Pancreas (tissue), 10 donors: Measurements from ENCODE around the gene WBP1L. TPM values are rescaled to one million over a fixed set of nuclear protein-coding genes. Genes with fewer than 3 reads are reported as not detected.

Source experiments
- ATAC-seq, 4 donors: fragments of 200-7000 bp; cut with Tn5 transposase; one replicate each; pipeline versions ENCODE4 v1.8.0 to v1.9.1; 2020; ENCODE audit warnings: mild to moderate bottlenecking in 4 of 4, moderate library complexity in 4 of 4
- DNase-seq, 6 donors: peaks; one replicate each; pipeline ENCODE4 v3.0.0-alpha.2; 2020
- FAIRE-seq: peaks from 2 replicates; lab custom pipeline; 2012; peaks lifted over from hg19 to GRCh38; lab: Jason Lieb, UNC
- H3K27ac ChIP-seq, 4 donors: fragments of 200-600 bp; sonication (generic); 1 replicate in 3 of 4; 2 replicates in 1 of 4; pipeline versions ENCODE4 v1.5.0 to v1.8.0; 2020
- H3K27me3 ChIP-seq, 4 donors: fragments of 200-600 bp; one replicate each; pipeline ENCODE4 v1.8.0; 2021
- H3K36me3 ChIP-seq, 3 donors: fragments of 200-600 bp; sonication (generic) in 1 of 3; one replicate each; pipeline versions ENCODE4 v1.5.0 to v1.8.0; 2020 to 2021
- H3K4me1 ChIP-seq, 3 donors: fragments of 200-600 bp; one replicate each; pipeline ENCODE4 v1.8.0; 2021
- H3K4me3 ChIP-seq, 4 donors: fragments of 200-600 bp; sonication (generic) in 2 of 4; one replicate each; pipeline versions ENCODE4 v1.5.0 to v1.8.0; 2020 to 2021
- H3K9me3 ChIP-seq, 4 donors: fragments of 200-600 bp; one replicate each; pipeline ENCODE4 v1.8.0; 2021
- WGBS, 2 donors: extraction: QIAGEN DNeasy Blood & Tissue Kit; methylation state at CpG; one replicate each; pipeline ENCODE4 v1.1.7; 2013; 5-methylcytosine and 5-hydroxymethylcytosine counted together
- intact Hi-C, 3 donors: fragments of 100-400 bp; cut with DNase I; formaldehyde crosslinking; loops; one replicate each; pipeline versions ENCODE4 v1.11.1 to v1.14.2; 2022
- polyA plus RNA-seq, 2 donors: library from polyadenylated mRNA; stranded (reverse); fragments of 200-250 nt; gene quantifications; one replicate each; pipeline ENCODE4 v1.2.3, GENCODE V29; 2013
- total RNA-seq, 6 donors: library from RNA; stranded (reverse); fragmentation: NEBNext Ultra II Directional in 4 of 6; extraction: Animal tissue kit (Norgen Biotek cat#: 25700) in 4 of 6; gene quantifications; one replicate each; pipeline versions ENCODE4 v1.2.1 to v1.2.4, GENCODE V29; 2021 to 2023
- TF ChIP-seq, protein P1 (sequence below), 4 donors: fragments of 200-600 bp; sonication (generic) in 3 of 4; IDR thresholded peaks; one replicate each; pipeline versions ENCODE4 v1.5.0 to v1.8.0; 2021; ENCODE audit warnings: antibody characterized with exemption in 4 of 4
- donor health status: healthy with polysubstance abuse.
- donor health status: DM: no; HTN: no; CAD: no; lungs with moderate emphysema.
- donor health status: DM: no; HTN: no; CAD: no.
- donor health status: control.
- donor health status: control.
- donor health status: Bipolar disorder and iron deficiency.
- donor health status: DM: yes; HTN: yes; CAD: no.
- donor health status: DM: no; HTN: no; CAD: no.
- donor health status: DM: no; HTN: no; CAD: no.
- donor health status: DM: yes; HTN: yes; CAD: no.

WBP1L gene
- total and polyA plus RNA-seq, 8 donors = 9.0 to 27.3 (median 10.8) TPM

DNA sequence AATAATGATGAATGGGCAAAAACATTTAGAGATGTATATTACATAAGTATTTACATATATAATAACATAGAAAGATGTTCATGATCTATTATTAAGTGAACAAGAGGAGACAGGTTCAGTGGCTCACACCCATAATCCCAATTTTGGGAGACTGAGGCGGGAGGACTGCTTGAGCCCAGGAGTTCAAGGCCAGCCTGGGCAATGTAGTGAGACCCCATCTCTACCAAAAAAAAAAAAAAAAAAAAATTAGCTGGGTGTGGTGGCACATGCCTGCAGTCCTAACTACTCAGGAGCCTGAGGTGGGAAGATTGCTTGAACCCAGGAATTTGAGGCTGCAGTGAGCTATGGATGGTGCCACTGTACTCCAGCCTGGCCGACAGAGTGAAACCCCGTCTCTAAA, 42.0 kb upstream of the WBP1L start:
- FAIRE-seq = no peak
- Histone ChIP-seq H3K27me3 (no peaks in the 10 kb centered on the region), H3K4me3 (no peak overlapping the region), H3K4me1 (no peaks in the 10 kb centered on the region), H3K36me3 (peaks cover 0 to 7% (median 0%) of the 10 kb centered on the region in 3 donors), H3K9me3 (no peaks in the 10 kb centered on the region), H3K27ac (no peak overlapping the region)
- WGBS, 2 donors = 97 to 98% methylated on average over 3 of the region's 3 CpGs
- DNase-seq = no peak
- no peak for ATAC-seq
- intact Hi-C loops = no loop called here
- TF ChIP-seq, protein P1, sequence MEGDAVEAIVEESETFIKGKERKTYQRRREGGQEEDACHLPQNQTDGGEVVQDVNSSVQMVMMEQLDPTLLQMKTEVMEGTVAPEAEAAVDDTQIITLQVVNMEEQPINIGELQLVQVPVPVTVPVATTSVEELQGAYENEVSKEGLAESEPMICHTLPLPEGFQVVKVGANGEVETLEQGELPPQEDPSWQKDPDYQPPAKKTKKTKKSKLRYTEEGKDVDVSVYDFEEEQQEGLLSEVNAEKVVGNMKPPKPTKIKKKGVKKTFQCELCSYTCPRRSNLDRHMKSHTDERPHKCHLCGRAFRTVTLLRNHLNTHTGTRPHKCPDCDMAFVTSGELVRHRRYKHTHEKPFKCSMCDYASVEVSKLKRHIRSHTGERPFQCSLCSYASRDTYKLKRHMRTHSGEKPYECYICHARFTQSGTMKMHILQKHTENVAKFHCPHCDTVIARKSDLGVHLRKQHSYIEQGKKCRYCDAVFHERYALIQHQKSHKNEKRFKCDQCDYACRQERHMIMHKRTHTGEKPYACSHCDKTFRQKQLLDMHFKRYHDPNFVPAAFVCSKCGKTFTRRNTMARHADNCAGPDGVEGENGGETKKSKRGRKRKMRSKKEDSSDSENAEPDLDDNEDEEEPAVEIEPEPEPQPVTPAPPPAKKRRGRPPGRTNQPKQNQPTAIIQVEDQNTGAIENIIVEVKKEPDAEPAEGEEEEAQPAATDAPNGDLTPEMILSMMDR (IDR thresholded peaks at IDR 0.05) = no peak

DNA sequence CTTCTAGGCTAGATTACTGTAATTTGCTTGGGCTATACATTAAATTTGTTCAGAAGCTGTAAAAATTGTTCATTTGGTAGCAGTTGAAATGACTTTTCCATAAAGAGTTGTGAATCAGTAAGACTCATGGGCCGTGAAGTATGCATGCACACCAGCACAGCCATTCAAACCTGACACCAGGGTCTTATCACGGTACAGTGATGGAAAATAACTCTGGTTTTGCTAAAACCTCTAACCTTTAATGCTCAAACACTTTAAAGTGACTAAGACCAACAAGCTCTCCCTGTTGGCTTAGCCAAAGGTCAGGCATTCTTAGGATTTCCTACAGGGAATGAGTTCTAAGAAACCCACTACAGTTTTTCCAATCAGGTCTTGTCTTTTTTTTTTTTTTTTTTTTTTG, 41.0 kb upstream of the WBP1L start:
- no peak overlapping the region for H3K27ac ChIP-seq
- no peaks in the 10 kb centered on the region for H3K9me3 ChIP-seq
- intact Hi-C loops = no loop called here
- no peaks in the 10 kb centered on the region for H3K4me1 ChIP-seq
- TF ChIP-seq, protein P1 (IDR thresholded peaks at IDR 0.05) = no peak
- DNase-seq = no peak
- peaks cover 0 to 7% (median 0%) of the 10 kb centered on the region in 3 donors for H3K36me3 ChIP-seq
- H3K4me3 ChIP-seq = no peak overlapping the region
- no peak for ATAC-seq
- no peak for FAIRE-seq
- WGBS, 2 donors = 76 to 81% methylated on average over 2 of the region's 2 CpGs
- H3K27me3 ChIP-seq = no peaks in the 10 kb centered on the region

DNA sequence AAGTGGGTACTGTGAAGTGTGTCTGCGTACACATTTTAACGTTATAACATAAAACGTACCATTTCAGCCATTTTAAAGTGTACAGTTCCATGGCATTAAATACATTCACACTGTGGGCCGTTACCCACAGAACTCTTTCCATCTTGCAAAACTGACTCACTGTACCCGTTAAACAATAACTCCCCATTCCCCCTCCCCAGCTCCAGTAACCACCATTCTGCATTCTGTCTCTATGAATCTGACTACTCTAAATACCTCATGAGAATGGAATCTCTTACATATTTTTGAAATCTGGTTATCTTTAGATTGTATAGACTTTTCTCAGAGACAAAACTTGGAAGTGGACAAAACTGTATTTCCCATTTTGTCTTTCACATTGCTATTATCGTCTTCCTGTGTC, 38.8 kb upstream of the WBP1L start:
- H3K9me3 ChIP-seq = no peaks in the 10 kb centered on the region
- H3K4me1 ChIP-seq = no peaks in the 10 kb centered on the region
- TF ChIP-seq, protein P1 (IDR thresholded peaks at IDR 0.05) = no peak
- no peak for DNase-seq
- 74 to 78% methylated on average over 6 of the region's 6 CpGs for WGBS, 2 donors
- intact Hi-C loops = no loop called here
- no peak for FAIRE-seq
- no peaks in the 10 kb centered on the region for H3K27me3 ChIP-seq
- H3K4me3 ChIP-seq = no peak overlapping the region
- peak in 1 of 4 donors; percentile 37 for ATAC-seq
- H3K36me3 ChIP-seq = no peaks in the 10 kb centered on the region
- no peak overlapping the region for H3K27ac ChIP-seq

DNA sequence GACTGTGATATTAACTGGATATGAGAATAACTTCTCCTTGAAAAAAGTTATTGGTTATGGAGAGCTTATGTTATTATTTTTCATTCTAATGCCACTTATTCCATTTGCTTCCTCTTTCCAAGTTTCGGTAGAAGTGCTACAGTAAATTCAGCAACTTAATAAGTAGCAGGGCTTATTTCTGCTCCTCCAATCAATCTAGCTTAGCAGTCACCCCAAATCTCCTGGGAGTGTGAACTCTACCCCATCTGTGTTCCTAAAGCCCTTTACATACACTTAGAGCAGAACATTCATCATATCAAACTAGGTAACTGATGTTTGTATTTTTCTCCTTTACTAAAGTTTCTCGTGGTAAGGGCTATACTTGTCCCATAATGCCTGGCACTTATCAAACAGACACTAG, 38.2 kb upstream of the WBP1L start:
- Histone ChIP-seq H3K36me3 (no peaks in the 10 kb centered on the region), H3K27ac (no peak overlapping the region), H3K27me3 (no peaks in the 10 kb centered on the region), H3K4me1 (no peaks in the 10 kb centered on the region), H3K9me3 (no peaks in the 10 kb centered on the region), H3K4me3 (no peak overlapping the region)
- ATAC-seq (no peak), FAIRE-seq (no peak), DNase-seq (no peak)
- 61 to 67% methylated on average over 2 of the region's 2 CpGs for WGBS, 2 donors
- TF ChIP-seq, protein P1 (IDR thresholded peaks at IDR 0.05) = no peak
- intact Hi-C loops = no loop called here

DNA sequence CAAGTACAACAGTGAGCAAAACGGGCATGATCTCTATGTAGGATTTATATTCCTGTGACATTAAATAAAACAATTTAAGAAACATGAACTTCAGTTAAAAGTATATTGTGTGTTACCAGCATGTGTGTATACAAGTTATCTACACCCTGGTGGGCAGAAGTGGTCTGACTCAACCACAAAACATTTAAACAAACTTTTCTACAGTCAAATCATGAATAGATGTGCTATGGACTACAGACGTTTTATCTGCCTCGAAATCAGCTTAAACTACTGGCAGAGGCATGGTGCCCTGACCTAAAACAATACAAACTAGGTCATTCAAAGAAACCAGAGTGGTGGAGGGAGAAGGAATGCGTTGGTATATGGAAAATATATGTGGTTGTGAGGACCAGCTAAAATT, 33.1 kb upstream of the WBP1L start:
- no peak for DNase-seq
- H3K36me3 ChIP-seq = no peaks in the 10 kb centered on the region
- no peaks in the 10 kb centered on the region for H3K27me3 ChIP-seq
- no peak overlapping the region for H3K27ac ChIP-seq
- intact Hi-C loops = no loop called here
- no peaks in the 10 kb centered on the region for H3K9me3 ChIP-seq
- no peak overlapping the region for H3K4me3 ChIP-seq
- ATAC-seq = no peak
- FAIRE-seq = no peak
- WGBS, 2 donors = 59 to 64% methylated on average over 4 of the region's 4 CpGs
- peaks cover 0 to 4% (median 3%) of the 10 kb centered on the region in 3 donors for H3K4me1 ChIP-seq
- TF ChIP-seq, protein P1 (IDR thresholded peaks at IDR 0.05) = no peak
